HG03196 (cell line): ENCODE data around the gene PLPP4.

Source experiments
- ATAC-seq: cut with Tn5 transposase; IDR thresholded peaks from one replicate; pipeline ENCODE4 v1.9.1; 2021; ENCODE audit not compliant: unreplicated experiment

PLPP4 gene

GRCh38 chr10:120456143-120456625, 843 bp upstream of the PLPP4 start:
- ATAC-seq = no peak

GRCh38 chr10:120457431-120458172, 575 bp downstream of the PLPP4 start:
- ATAC-seq = no peak

GRCh38 chr10:120458432-120458831, 1.4 kb downstream of the PLPP4 start:
- ATAC-seq = no peak

GRCh38 chr10:120459185-120459584, 2.2 kb downstream of the PLPP4 start:
- no peak for ATAC-seq

GRCh38 chr10:120460186-120460585, 3.2 kb downstream of the PLPP4 start:
- ATAC-seq = no peak

GRCh38 chr10:120460776-120461175, 3.7 kb downstream of the PLPP4 start:
- ATAC-seq = no peak

- no peak for ATAC-seq
Measured at GRCh38 chr10:120462018-120462682, 5.1 kb downstream of the PLPP4 start.

GRCh38 chr10:120465138-120465537, 8.1 kb downstream of the PLPP4 start:
- no peak for ATAC-seq

- ATAC-seq = no peak
Measured at GRCh38 chr10:120466006-120466405, 9.0 kb downstream of the PLPP4 start.

GRCh38 chr10:120473593-120473992, 16.6 kb downstream of the PLPP4 start:
- no peak for ATAC-seq

- no peak for ATAC-seq
Measured at GRCh38 chr10:120474956-120475355, 17.9 kb downstream of the PLPP4 start.

GRCh38 chr10:120475844-120476791, 19.1 kb downstream of the PLPP4 start:
- ATAC-seq = no peak

- ATAC-seq = no peak
Measured at GRCh38 chr10:120477021-120477742, 20.2 kb downstream of the PLPP4 start.

GRCh38 chr10:120477743-120478141, 20.7 kb downstream of the PLPP4 start:
- ATAC-seq = no peak

GRCh38 chr10:120478386-120478785, 21.4 kb downstream of the PLPP4 start:
- ATAC-seq = no peak

- ATAC-seq = no peak
Measured at GRCh38 chr10:120479506-120479905, 22.5 kb downstream of the PLPP4 start.

GRCh38 chr10:120480065-120480600, 23.1 kb downstream of the PLPP4 start:
- no peak for ATAC-seq

GRCh38 chr10:120480848-120481247, 23.8 kb downstream of the PLPP4 start:
- no peak for ATAC-seq

- no peak for ATAC-seq
Measured at GRCh38 chr10:120483006-120483405, 26.0 kb downstream of the PLPP4 start.

GRCh38 chr10:120483651-120484301, 26.7 kb downstream of the PLPP4 start:
- no peak for ATAC-seq
